ENCODE measurements around the gene LGR4. TPM values are rescaled to one million over a fixed set of nuclear protein-coding genes. Genes with fewer than 3 reads are reported as not detected.

Gene LGR4
- total RNA-seq, 4 donors from 2014 or later, result 18.1 to 31.5 (median 26.1) TPM

DNA sequence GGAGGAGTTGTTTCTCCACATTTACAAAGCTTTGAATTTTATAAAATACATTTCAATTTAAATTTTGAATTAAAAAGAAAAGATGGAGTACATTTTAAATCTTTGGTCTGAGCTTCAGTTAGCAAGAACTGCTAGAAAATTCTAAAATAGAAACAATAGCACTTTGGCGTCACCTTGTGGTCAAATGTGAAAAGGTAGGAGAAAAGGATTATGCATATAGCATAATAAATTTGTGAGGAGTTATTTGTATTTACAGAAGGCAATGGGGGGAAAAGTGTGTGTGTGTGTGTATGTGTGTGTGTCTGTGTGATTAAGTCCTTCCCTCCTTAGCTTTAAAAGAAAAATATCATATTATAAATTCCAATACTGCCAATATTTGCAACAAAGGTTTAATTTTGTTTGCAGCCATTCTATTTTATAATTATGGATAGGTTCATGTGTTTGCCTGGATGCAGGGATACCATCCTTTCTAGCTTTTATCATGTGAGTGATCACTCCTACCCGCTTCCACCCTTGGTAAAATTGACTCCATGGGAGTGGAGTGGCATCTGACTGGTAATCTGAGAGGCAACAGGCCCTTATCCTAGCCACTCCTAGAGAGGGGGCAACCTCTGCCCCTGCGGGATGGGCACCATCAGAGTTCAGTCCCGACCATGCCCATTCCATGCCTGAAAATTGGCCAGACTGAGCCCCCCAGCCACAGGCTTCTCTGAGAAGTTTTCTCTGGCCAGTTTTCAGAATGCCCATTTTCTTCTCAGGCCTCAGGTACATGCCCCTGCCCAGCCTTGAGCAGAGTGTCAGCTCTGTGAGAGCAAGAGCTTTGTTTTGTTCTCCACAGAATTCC, 13.6 kb upstream of the LGR4 start:
- TF ChIP-seq, protein P1, sequence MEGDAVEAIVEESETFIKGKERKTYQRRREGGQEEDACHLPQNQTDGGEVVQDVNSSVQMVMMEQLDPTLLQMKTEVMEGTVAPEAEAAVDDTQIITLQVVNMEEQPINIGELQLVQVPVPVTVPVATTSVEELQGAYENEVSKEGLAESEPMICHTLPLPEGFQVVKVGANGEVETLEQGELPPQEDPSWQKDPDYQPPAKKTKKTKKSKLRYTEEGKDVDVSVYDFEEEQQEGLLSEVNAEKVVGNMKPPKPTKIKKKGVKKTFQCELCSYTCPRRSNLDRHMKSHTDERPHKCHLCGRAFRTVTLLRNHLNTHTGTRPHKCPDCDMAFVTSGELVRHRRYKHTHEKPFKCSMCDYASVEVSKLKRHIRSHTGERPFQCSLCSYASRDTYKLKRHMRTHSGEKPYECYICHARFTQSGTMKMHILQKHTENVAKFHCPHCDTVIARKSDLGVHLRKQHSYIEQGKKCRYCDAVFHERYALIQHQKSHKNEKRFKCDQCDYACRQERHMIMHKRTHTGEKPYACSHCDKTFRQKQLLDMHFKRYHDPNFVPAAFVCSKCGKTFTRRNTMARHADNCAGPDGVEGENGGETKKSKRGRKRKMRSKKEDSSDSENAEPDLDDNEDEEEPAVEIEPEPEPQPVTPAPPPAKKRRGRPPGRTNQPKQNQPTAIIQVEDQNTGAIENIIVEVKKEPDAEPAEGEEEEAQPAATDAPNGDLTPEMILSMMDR (IDR thresholded peaks at IDR 0.05), result peak in 1 of 3 donors; percentile 70
- DNase-seq (ENCODE audit: low spot score) (no peak), ATAC-seq (ENCODE audit: low FRiP score) (no peak)

DNA sequence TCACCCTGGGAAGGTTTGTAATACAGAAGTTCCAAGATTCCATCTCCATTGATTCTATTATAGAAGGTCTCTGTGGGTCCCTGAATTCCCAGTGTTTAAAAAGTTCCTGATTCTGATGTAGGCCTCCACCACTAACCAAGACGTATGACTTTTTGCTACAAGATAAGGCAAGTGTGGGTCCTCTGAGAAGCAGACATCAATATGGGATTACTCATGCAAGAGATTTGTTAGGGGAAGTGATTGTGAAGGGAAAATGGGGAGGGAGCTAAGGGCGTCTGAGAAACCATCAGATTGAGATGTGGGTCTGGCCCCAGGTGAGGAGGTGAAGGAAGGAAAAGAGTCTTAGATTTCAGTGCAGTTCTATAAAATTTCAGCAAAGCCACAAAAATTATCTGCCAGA, 10.2 kb upstream of the LGR4 start:
- no peak for DNase-seq (ENCODE audit: low spot score)
- no peak for ATAC-seq (ENCODE audit: low FRiP score)
- TF ChIP-seq, protein P1 (IDR thresholded peaks at IDR 0.05), result no peak

DNA sequence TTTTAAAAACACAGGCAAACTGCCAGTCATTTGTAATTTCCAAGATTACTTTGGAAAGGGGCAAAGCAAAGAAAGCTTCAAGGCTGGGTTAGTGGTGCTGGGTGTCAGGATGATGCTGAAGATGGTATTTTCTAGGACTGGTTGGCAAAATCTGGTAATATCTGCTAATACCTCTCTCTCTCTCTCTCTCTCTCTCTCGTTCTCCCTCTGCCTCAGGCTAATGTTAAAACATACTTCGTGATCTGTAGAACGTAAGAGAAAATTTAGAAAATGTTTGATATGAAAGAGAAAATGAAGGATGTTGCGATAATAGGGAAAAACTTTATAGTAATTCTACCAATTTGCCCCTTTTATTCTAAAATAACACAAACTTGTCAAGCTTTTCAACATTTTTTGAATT, 9.4 kb upstream of the LGR4 start:
- no peak for DNase-seq (ENCODE audit: low spot score)
- TF ChIP-seq, protein P1 (IDR thresholded peaks at IDR 0.05), result no peak

DNA sequence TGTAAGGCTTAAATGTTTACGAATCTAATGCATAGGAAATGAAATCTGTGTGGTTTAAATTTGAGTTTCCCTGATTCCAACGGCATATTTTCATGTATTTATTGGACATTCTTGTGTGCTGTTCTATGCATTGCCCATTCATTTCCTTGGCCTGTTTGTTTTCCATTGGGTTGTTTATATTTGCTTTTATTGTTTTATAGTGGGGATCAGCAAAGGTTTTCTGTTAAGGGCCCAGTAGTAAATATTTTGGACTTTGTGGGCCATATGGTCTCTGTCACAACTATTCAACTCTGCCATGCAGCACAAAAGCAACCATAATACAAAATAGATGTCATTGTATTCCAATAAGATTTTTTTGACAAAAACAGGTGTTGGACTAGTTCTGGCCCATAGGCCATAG, 5.2 kb upstream of the LGR4 start:
- ATAC-seq (ENCODE audit: low FRiP score), result no peak
- TF ChIP-seq, protein P1 (IDR thresholded peaks at IDR 0.05), result no peak
- no peak for DNase-seq (ENCODE audit: low spot score)

More for the DNA sequence above, 9.4 kb upstream of the LGR4 start:
- ATAC-seq (ENCODE audit: low FRiP score), result no peak

DNA sequence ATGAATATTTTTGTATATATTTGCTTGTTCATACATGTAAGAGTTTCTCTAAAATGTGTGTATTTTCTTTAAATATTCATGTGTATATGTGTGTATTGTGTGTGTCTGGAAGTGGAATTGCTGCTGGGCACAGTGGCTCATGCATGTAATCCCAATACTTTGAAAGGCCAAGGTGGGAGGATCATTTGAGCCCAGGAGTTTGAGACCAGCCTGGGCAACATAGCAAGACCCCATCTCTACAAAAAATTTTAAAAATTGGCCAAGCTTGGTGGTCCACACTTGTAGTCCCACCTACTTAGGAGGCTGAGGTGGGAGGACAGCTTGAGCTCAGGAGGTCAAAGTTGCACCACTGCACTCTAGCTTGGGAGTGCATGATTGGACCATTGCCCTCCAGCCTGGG, 4.7 kb upstream of the LGR4 start:
- ATAC-seq (ENCODE audit: low FRiP score) (no peak), DNase-seq (ENCODE audit: low spot score) (no peak)
- TF ChIP-seq, protein P1 (IDR thresholded peaks at IDR 0.05), result no peak

DNA sequence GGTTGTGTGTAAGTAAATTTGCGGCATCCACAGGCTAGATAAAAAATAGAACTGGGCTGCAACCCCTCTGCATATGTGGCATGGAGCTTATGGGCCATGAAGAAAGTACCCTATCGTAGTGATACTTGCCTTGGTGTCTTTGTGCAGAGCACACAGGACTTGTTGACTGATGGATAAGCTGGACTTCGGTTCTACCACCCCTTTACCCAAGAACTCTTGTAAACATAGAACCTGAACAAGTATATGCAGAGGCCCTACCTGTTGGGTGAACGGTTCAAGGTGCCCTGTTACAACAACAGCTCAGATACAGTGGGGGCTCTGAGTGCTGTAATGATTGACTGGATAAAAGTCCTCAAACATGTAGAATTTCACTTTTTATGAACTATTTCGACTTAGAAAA, 3.0 kb upstream of the LGR4 start:
- ATAC-seq (ENCODE audit: low FRiP score) (no peak), DNase-seq (ENCODE audit: low spot score) (no peak)
- TF ChIP-seq, protein P1 (IDR thresholded peaks at IDR 0.05), result no peak

DNA sequence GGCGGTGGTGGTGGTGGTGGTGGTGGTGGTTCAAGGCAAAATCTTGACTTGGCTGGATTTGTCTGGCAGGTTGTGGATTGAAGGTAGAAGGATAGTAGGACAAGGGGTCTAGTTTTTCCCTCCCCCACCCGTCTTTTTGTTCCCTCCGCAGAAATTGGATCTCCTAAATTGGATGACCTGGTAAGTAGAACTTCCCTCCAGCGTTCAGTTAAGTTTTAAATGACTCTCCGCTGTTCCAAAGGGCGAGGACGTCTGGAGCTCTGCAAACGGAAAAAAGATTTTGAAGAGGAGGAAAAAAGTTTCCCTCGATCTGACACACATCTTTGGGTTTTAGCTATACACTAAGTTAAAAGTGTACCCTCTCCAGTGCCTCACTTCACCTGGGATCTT, 422 bp upstream of the LGR4 start:
- ATAC-seq (ENCODE audit: low FRiP score) (no peak), DNase-seq (ENCODE audit: low spot score) (no peak)
- TF ChIP-seq, protein P1 (IDR thresholded peaks at IDR 0.05), result no peak
